ENCODE measurements around the gene TOMM20.

Gene TOMM20

GRCh38 chr1:235138821-235139220 lies 10.2 kb upstream of the TOMM20 start:
- H3K4me3 ChIP-seq (ENCODE audit: low read depth, low read length) = no peak overlapping the region

GRCh38 chr1:235136111-235136510 lies 7.5 kb upstream of the TOMM20 start:
- DNase-seq (ENCODE audit: low read depth) = no peak
- H3K4me3 ChIP-seq (ENCODE audit: low read depth, low read length) = no peak overlapping the region

More at GRCh38 chr1:235138821-235139220, 10.2 kb upstream of the TOMM20 start:
- DNase-seq (ENCODE audit: low read depth) = no peak

GRCh38 chr1:235134171-235134570 lies 5.5 kb upstream of the TOMM20 start:
- H3K4me3 ChIP-seq (ENCODE audit: low read depth, low read length) = no peak overlapping the region

GRCh38 chr1:235133086-235133485 lies 4.4 kb upstream of the TOMM20 start:
- H3K4me3 ChIP-seq (ENCODE audit: low read depth, low read length) = no peak overlapping the region
- DNase-seq (ENCODE audit: low read depth) = no peak

More at GRCh38 chr1:235134171-235134570, 5.5 kb upstream of the TOMM20 start:
- no peak for DNase-seq (ENCODE audit: low read depth)

GRCh38 chr1:235131961-235132360 lies 3.3 kb upstream of the TOMM20 start:
- DNase-seq (ENCODE audit: low read depth) = no peak

GRCh38 chr1:235130766-235131270 lies 2.2 kb upstream of the TOMM20 start:
- DNase-seq (ENCODE audit: low read depth) = no peak
- H3K4me3 ChIP-seq (ENCODE audit: low read depth, low read length) = no peak overlapping the region

More at GRCh38 chr1:235131961-235132360, 3.3 kb upstream of the TOMM20 start:
- no peak overlapping the region for H3K4me3 ChIP-seq (ENCODE audit: low read depth, low read length)

- no peak for DNase-seq (ENCODE audit: low read depth)
- no peak overlapping the region for H3K4me3 ChIP-seq (ENCODE audit: low read depth, low read length)
These were observed 1.3 kb upstream of the TOMM20 start for GRCh38 chr1:235129774-235130570.

- peak overlapping the region; percentile 97 for H3K4me3 ChIP-seq (ENCODE audit: low read depth, low read length)
- no peak for DNase-seq (ENCODE audit: low read depth)
These were observed 743 bp downstream of the TOMM20 start for GRCh38 chr1:235127732-235128455.

GRCh38 chr1:235127203-235127602 lies 1.4 kb downstream of the TOMM20 start:
- no peak for DNase-seq (ENCODE audit: low read depth)
- H3K4me3 ChIP-seq (ENCODE audit: low read depth, low read length) = peak overlapping the region; percentile 97

GRCh38 chr1:235124665-235125064 lies 4.0 kb downstream of the TOMM20 start:
- H3K4me3 ChIP-seq (ENCODE audit: low read depth, low read length) = no peak overlapping the region
- DNase-seq (ENCODE audit: low read depth) = no peak

GRCh38 chr1:235124111-235124510 lies 4.5 kb downstream of the TOMM20 start:
- no peak overlapping the region for H3K4me3 ChIP-seq (ENCODE audit: low read depth, low read length)
- DNase-seq (ENCODE audit: low read depth) = no peak

- DNase-seq (ENCODE audit: low read depth) = no peak
These were observed 6.3 kb downstream of the TOMM20 start for GRCh38 chr1:235122348-235122747.

GRCh38 chr1:235113183-235113917 lies 15.3 kb downstream of the TOMM20 start:
- DNase-seq (ENCODE audit: low read depth) = no peak
- H3K4me3 ChIP-seq (ENCODE audit: low read depth, low read length) = no peak overlapping the region

More at GRCh38 chr1:235122348-235122747, 6.3 kb downstream of the TOMM20 start:
- no peak overlapping the region for H3K4me3 ChIP-seq (ENCODE audit: low read depth, low read length)

GRCh38 chr1:235112297-235113182 lies 16.1 kb downstream of the TOMM20 start:
- no peak overlapping the region for H3K4me3 ChIP-seq (ENCODE audit: low read depth, low read length)
- no peak for DNase-seq (ENCODE audit: low read depth)

- H3K4me3 ChIP-seq (ENCODE audit: low read depth, low read length) = no peak overlapping the region
- DNase-seq (ENCODE audit: low read depth) = no peak
These were observed 17.5 kb downstream of the TOMM20 start for GRCh38 chr1:235111107-235111506.

- no peak for DNase-seq (ENCODE audit: low read depth)
- no peak overlapping the region for H3K4me3 ChIP-seq (ENCODE audit: low read depth, low read length)
These were observed 19.8 kb downstream of the TOMM20 start for GRCh38 chr1:235108876-235109275.

- no peak overlapping the region for H3K4me3 ChIP-seq (ENCODE audit: low read depth, low read length)
- no peak for DNase-seq (ENCODE audit: low read depth)
These were observed 20.4 kb downstream of the TOMM20 start for GRCh38 chr1:235108185-235108593.

GRCh38 chr1:235107368-235108184 lies 21.1 kb downstream of the TOMM20 start:
- no peak for DNase-seq (ENCODE audit: low read depth)
- H3K4me3 ChIP-seq (ENCODE audit: low read depth, low read length) = no peak overlapping the region

All from skeletal muscle cell (primary cell).